ENCODE measurements around the gene PCNX1.

The PCNX1 gene

DNA sequence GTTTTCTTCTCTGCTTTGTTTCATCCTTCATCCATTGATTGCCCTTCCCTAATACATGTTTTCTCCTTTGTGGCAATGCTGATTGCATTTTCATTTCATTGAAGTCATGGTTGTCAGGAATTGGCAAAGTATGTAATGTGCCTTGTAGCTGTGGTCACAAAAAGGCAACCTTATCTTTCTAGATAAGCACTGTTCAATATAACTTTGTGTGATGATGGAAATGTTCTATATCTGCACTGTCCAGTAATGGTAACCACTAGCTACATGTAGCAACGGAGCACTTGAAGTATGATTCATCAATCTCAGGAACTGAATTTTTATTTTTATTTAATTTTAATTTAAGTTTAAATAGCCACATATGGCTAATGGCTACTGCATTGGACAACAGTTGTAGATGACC lies 79.8 kb downstream of the PCNX1 start:
- TF ChIP-seq FOXP2 (optimal IDR thresholded peaks at IDR 0.05; ENCODE audit: borderline replicate concordance, extremely low read depth, extremely low read length, insufficient read depth) (no peak), POLR2AphosphoS5 (IDR thresholded peaks at IDR 0.05; ENCODE audit: low read depth, low read length) (no peak), TAF1 (IDR thresholded peaks at IDR 0.05; ENCODE audit: borderline replicate concordance, insufficient read depth, low read length) (no peak), SIN3A (IDR thresholded peaks at IDR 0.05; ENCODE audit: borderline replicate concordance, insufficient read depth, low read length) (no peak), REST (IDR thresholded peaks at IDR 0.05; ENCODE audit: insufficient read depth in 1 of 2, low read depth in 2 of 2, low read length in 2 of 2) (no peak)

GRCh38 chr14:70988452-70988851 lies 81.2 kb downstream of the PCNX1 start:
- TF ChIP-seq SIN3A (IDR thresholded peaks at IDR 0.05; ENCODE audit: borderline replicate concordance, insufficient read depth, low read length): no peak
- no peak for TF ChIP-seq FOXP2 (optimal IDR thresholded peaks at IDR 0.05; ENCODE audit: borderline replicate concordance, extremely low read depth, extremely low read length, insufficient read depth)
- no peak for TF ChIP-seq POLR2AphosphoS5 (IDR thresholded peaks at IDR 0.05; ENCODE audit: low read depth, low read length)
- TF ChIP-seq TAF1 (IDR thresholded peaks at IDR 0.05; ENCODE audit: borderline replicate concordance, insufficient read depth, low read length): no peak
- TF ChIP-seq REST (IDR thresholded peaks at IDR 0.05; ENCODE audit: insufficient read depth in 1 of 2, low read depth in 2 of 2, low read length in 2 of 2): no peak

- TF ChIP-seq SIN3A (IDR thresholded peaks at IDR 0.05; ENCODE audit: borderline replicate concordance, insufficient read depth, low read length): no peak
- no peak for TF ChIP-seq REST (IDR thresholded peaks at IDR 0.05; ENCODE audit: insufficient read depth in 1 of 2, low read depth in 2 of 2, low read length in 2 of 2)
- TF ChIP-seq FOXP2 (optimal IDR thresholded peaks at IDR 0.05; ENCODE audit: borderline replicate concordance, extremely low read depth, extremely low read length, insufficient read depth): no peak
- TF ChIP-seq TAF1 (IDR thresholded peaks at IDR 0.05; ENCODE audit: borderline replicate concordance, insufficient read depth, low read length): no peak
- TF ChIP-seq POLR2AphosphoS5 (IDR thresholded peaks at IDR 0.05; ENCODE audit: low read depth, low read length): no peak
These were observed 86.7 kb downstream of the PCNX1 start for GRCh38 chr14:70993931-70994330.

DNA sequence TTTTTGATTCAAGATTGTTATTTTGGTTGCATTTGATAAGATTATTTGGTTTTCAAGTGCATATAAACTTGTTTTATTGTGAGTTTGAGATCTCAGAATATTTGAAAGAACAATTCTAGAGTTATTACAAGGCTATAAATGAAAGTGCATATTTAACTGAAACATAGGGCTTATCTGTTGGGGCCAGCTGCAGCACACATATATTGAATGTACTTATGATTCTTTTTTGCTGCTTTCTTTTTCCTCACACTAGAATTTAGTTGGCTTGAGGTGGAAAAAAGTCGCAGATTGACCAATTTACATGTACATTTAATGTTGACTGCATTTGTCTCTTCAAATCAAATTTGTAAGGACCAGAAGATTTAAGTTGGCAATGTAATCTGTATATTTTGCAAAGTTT lies 88.0 kb downstream of the PCNX1 start:
- TF ChIP-seq POLR2AphosphoS5 (IDR thresholded peaks at IDR 0.05; ENCODE audit: low read depth, low read length) (no peak), REST (IDR thresholded peaks at IDR 0.05; ENCODE audit: insufficient read depth in 1 of 2, low read depth in 2 of 2, low read length in 2 of 2) (no peak), TAF1 (IDR thresholded peaks at IDR 0.05; ENCODE audit: borderline replicate concordance, insufficient read depth, low read length) (no peak), SIN3A (IDR thresholded peaks at IDR 0.05; ENCODE audit: borderline replicate concordance, insufficient read depth, low read length) (no peak), FOXP2 (optimal IDR thresholded peaks at IDR 0.05; ENCODE audit: borderline replicate concordance, extremely low read depth, extremely low read length, insufficient read depth) (no peak)

DNA sequence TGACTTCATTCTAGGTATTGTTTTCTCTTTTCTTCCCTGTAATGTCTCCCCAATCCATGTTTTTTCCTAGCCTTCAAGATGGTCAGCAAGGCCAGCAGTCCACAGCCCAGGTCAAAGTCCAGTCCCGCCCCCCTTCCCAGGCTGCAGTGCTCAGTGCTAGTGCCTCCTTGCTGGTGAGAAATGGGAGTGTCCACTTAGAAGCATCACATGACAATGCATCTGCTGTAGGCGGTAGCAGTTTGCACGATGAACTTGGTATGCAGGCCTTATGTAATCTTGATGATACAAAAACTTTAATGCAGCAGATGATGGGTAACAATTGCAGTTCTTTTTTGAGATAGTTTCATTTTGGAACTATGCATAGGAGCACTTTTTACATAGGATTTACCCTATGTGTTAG lies 88.4 kb downstream of the PCNX1 start:
- no peak for TF ChIP-seq FOXP2 (optimal IDR thresholded peaks at IDR 0.05; ENCODE audit: borderline replicate concordance, extremely low read depth, extremely low read length, insufficient read depth)

All from PFSK-1 (cell line).